ENCODE measurements around the gene ADGRA3.
A peak's percentile ranks its signal among the peaks of the same experiment; 100 is the strongest.

Gene ADGRA3

GRCh38 chr4:22471999-22472461 lies 43.8 kb downstream of the ADGRA3 start:
- Histone ChIP-seq H3K36me3 (peaks cover 32% of the 10 kb centered on the region), H3K27me3 (ENCODE audit: insufficient read depth, low read depth, severe bottlenecking) (no peaks in the 10 kb centered on the region), H3K4me3 (ENCODE audit: low read depth, low read length) (no peak overlapping the region), H3K27ac (no peak overlapping the region), H3K9me3 (ENCODE audit: severe bottlenecking) (no peaks in the 10 kb centered on the region)
- TF ChIP-seq CTCF (IDR thresholded peaks at IDR 0.05; ENCODE audit: low read depth, low read length): no peak
- DNase-seq: no peak

GRCh38 chr4:22471419-22471818 lies 44.4 kb downstream of the ADGRA3 start:
- Histone ChIP-seq H3K27me3 (ENCODE audit: insufficient read depth, low read depth, severe bottlenecking) (no peaks in the 10 kb centered on the region), H3K9me3 (ENCODE audit: severe bottlenecking) (no peaks in the 10 kb centered on the region), H3K27ac (no peak overlapping the region), H3K36me3 (peaks cover 35% of the 10 kb centered on the region), H3K4me3 (ENCODE audit: low read depth, low read length) (no peak overlapping the region)
- TF ChIP-seq CTCF (IDR thresholded peaks at IDR 0.05; ENCODE audit: low read depth, low read length): no peak
- no peak for DNase-seq

- H3K27ac ChIP-seq: no peak overlapping the region
- no peak for TF ChIP-seq CTCF (IDR thresholded peaks at IDR 0.05; ENCODE audit: low read depth, low read length)
- no peaks in the 10 kb centered on the region for H3K27me3 ChIP-seq (ENCODE audit: insufficient read depth, low read depth, severe bottlenecking)
- peaks cover 28% of the 10 kb centered on the region for H3K36me3 ChIP-seq
- no peaks in the 10 kb centered on the region for H3K9me3 ChIP-seq (ENCODE audit: severe bottlenecking)
- H3K4me3 ChIP-seq (ENCODE audit: low read depth, low read length): no peak overlapping the region
- DNase-seq: no peak
Measured at GRCh38 chr4:22466581-22466980, 49.3 kb downstream of the ADGRA3 start.

GRCh38 chr4:22465996-22466395 lies 49.9 kb downstream of the ADGRA3 start:
- Histone ChIP-seq H3K9me3 (ENCODE audit: severe bottlenecking) (no peaks in the 10 kb centered on the region), H3K27ac (no peak overlapping the region), H3K4me3 (ENCODE audit: low read depth, low read length) (no peak overlapping the region), H3K36me3 (peaks cover 28% of the 10 kb centered on the region), H3K27me3 (ENCODE audit: insufficient read depth, low read depth, severe bottlenecking) (no peaks in the 10 kb centered on the region)
- TF ChIP-seq CTCF (IDR thresholded peaks at IDR 0.05; ENCODE audit: low read depth, low read length): no peak
- no peak for DNase-seq

- no peak for TF ChIP-seq CTCF (IDR thresholded peaks at IDR 0.05; ENCODE audit: low read depth, low read length)
- no peak overlapping the region for H3K4me3 ChIP-seq (ENCODE audit: low read depth, low read length)
- no peak overlapping the region for H3K27ac ChIP-seq
- DNase-seq: no peak
- H3K36me3 ChIP-seq: peaks cover 23% of the 10 kb centered on the region
- H3K9me3 ChIP-seq (ENCODE audit: severe bottlenecking): no peaks in the 10 kb centered on the region
- H3K27me3 ChIP-seq (ENCODE audit: insufficient read depth, low read depth, severe bottlenecking): no peaks in the 10 kb centered on the region
Measured at GRCh38 chr4:22465349-22465748, 50.5 kb downstream of the ADGRA3 start.

- Histone ChIP-seq H3K36me3 (peaks cover 19% of the 10 kb centered on the region), H3K4me3 (ENCODE audit: low read depth, low read length) (no peak overlapping the region), H3K9me3 (ENCODE audit: severe bottlenecking) (no peaks in the 10 kb centered on the region), H3K27me3 (ENCODE audit: insufficient read depth, low read depth, severe bottlenecking) (no peaks in the 10 kb centered on the region), H3K27ac (no peak overlapping the region)
- TF ChIP-seq CTCF (IDR thresholded peaks at IDR 0.05; ENCODE audit: low read depth, low read length): peak; percentile 43; the same call in 1 of the 2 replicates
- peak; percentile 30 for DNase-seq
Measured at GRCh38 chr4:22463179-22463578, 52.7 kb downstream of the ADGRA3 start.
